Hepatocyte (in vitro differentiated cells): ENCODE results near the gene CLPTM1.

Source experiments
- CTCF ChIP-seq: fragments of 200-600 bp; sonication (generic); IDR thresholded peaks from 2 replicates; pipeline ENCODE4 v1.5.1; 2016; ENCODE audit warnings: antibody characterized with exemption, mild to moderate bottlenecking; ENCODE audit not compliant: poor library complexity
- EZH2 ChIP-seq: fragments of 200-600 bp; sonication (generic); IDR thresholded peaks from 2 replicates; pipeline ENCODE4 v1.6.1; 2016; ENCODE audit warnings: antibody characterized with exemption, mild to moderate bottlenecking, borderline replicate concordance
- EZH2phosphoT487 ChIP-seq: fragments of 200-600 bp; sonication (generic); IDR thresholded peaks from one replicate; pipeline ENCODE4 v1.6.1; 2018; ENCODE audit warnings: antibody characterized with exemption, mild to moderate bottlenecking, low read depth, moderate library complexity; ENCODE audit not compliant: unreplicated experiment, severe bottlenecking

GRCh38 chr19:44968670-44969069 lies 13.5 kb downstream of the CLPTM1 start:
- TF ChIP-seq CTCF (no peak), EZH2 (no peak), EZH2phosphoT487 (no peak)
